Mononuclear cell (primary cell): Measurements from ENCODE around the gene MYLK4. TPM values are rescaled to one million over a fixed set of nuclear protein-coding genes. Genes with fewer than 3 reads are reported as not detected.

Source experiments
- H3K27me3 ChIP-seq: 2 replicates; pipeline ENCODE4 v1.6.0; 2011; ENCODE audit warnings: low read length, control low read depth; ENCODE audit not compliant: insufficient read depth
- H3K4me1 ChIP-seq: 2 replicates; pipeline ENCODE4 v1.5.1; 2011; ENCODE audit warnings: mild to moderate bottlenecking, low read length, control low read depth; ENCODE audit not compliant: insufficient read depth
- H3K4me3 ChIP-seq: 2 replicates; pipeline ENCODE4 v1.5.1; 2011; ENCODE audit warnings: mild to moderate bottlenecking, low read length, moderate library complexity
- H3K9me3 ChIP-seq: 2 replicates; pipeline ENCODE4 v1.5.1; 2011; ENCODE audit warnings: low read depth, mild to moderate bottlenecking, control low read depth, low read length
- total RNA-seq: library from RNA; depleted of rRNA; stranded (reverse); fragments of >200 nt; gene quantifications from one replicate; pipeline ENCODE4 v1.2.3, GENCODE V29; 2012

Gene MYLK4
- total RNA-seq, 1 donor: 0.42 TPM

DNA sequence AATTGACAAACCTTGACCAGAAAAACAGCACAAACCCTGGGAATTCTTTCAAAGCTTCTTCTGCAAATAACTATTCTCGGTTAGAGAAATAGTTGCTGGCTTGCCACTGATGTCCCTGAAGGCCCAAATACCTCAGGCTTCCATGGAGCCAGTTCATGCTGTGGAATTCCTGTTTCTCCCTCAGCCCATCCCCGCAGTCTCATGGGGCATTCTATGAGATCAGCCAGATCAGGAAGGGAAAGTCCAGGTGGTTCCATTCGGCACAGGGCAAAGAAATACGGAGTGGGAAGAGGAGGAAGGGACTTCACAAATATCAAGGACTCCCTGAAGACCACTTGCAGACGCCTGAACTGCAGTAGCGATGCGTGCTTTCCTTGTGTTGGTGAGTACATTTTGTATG lies 63.3 kb downstream of the MYLK4 start:
- H3K9me3 ChIP-seq: no peaks in the 10 kb centered on the region
- no peak overlapping the region for H3K4me3 ChIP-seq
- H3K27me3 ChIP-seq: no peaks in the 10 kb centered on the region
- no peaks in the 10 kb centered on the region for H3K4me1 ChIP-seq

DNA sequence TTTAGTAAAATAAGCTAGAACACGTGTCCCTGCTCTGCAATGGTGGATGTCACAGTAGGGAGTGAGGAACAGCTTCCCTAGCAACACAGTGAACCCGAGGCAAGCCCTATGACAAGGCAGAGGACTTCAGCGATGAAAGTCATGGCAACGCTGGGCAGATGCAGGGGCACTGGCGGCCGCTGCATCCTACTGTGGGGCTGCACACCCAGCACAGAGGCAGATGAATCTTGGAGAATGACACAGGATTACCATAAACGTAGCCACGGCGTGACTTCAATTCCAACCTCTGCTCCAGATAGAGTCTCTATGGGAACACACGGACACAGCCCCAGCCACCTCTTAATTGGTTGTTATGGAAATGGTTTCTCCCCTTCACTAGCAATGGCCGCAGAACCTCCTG lies 64.2 kb downstream of the MYLK4 start:
- Histone ChIP-seq H3K9me3 (no peaks in the 10 kb centered on the region), H3K4me1 (no peaks in the 10 kb centered on the region), H3K4me3 (no peak overlapping the region), H3K27me3 (no peaks in the 10 kb centered on the region)

DNA sequence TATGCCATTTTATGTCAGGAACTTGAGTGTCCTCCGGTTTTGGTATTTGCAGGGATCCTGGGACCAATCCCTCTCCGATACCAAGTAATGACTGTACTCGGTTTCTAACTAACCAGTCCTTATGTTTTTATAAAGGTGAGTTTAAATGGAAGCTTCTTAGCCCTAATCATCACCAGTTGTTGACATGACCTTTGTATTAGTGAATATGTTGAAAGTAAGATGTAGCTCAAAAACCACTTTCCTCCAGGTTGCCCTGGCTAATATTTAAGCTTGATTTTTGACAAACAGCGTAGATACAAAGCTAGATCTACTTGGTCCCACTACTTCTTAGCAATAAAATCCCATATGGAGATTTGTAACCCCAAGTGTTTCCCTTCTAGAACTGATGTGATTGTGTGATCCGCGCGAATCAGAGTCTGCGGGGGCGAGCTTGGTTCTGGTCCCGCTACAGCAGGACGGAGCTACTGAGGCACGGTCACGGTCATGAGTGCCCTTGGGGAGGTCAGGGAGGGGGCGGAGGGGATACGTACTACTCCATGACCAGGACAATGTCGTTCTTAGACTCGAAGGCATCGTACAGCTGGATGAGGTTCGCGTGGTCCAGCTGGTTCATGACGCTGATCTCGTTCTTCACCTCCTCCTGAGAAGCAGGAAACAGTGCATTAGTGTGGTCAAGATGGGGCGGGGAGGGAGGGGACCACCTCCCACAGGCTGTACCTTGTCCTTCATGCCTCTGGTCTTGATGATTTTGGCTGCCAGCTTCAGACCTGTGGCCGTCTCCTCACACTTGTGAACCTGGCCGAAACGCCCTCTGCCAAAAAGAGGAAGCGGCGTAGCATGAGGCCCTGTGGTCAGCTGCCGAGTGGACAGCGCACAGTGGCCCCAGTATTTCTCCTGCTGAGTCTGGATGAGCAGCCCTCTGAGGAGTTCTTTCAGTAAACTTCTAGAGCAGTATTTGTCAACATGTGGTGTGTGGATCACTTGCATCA lies 65.7 kb downstream of the MYLK4 start:
- Histone ChIP-seq H3K4me1 (no peaks in the 10 kb centered on the region), H3K9me3 (no peaks in the 10 kb centered on the region), H3K27me3 (no peaks in the 10 kb centered on the region), H3K4me3 (no peak overlapping the region)

DNA sequence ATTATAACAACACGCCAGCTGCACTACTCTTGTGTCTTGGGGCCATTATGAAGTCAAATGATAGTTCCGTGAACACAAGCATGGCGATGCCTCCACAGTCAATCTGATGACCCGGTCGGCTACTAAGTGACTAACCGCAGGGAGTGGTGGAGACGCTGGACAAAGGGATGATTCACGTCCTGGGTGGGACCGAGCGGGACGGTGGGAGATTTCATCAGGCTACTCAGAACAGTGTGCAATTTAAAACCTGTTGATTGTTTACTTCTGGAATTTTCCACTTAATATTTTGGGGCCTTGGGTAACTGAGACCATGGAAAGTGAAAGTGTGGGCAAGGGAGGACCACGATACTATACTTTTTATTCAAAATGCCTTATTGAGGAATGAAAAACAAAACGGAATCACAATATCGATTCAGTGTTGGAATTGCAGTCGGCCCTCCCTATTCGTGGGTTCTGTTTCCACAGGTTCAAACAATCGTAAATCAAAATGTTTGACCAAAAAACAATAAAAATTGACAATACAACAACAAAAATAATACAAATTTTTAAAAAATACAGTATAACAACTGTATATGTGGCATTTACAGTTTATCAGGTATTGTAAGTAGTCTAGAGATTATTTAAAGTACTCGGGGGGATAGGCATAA lies 66.5 kb downstream of the MYLK4 start:
- H3K27me3 ChIP-seq: no peaks in the 10 kb centered on the region
- no peaks in the 10 kb centered on the region for H3K9me3 ChIP-seq
- H3K4me1 ChIP-seq: no peaks in the 10 kb centered on the region
- H3K4me3 ChIP-seq: no peak overlapping the region

DNA sequence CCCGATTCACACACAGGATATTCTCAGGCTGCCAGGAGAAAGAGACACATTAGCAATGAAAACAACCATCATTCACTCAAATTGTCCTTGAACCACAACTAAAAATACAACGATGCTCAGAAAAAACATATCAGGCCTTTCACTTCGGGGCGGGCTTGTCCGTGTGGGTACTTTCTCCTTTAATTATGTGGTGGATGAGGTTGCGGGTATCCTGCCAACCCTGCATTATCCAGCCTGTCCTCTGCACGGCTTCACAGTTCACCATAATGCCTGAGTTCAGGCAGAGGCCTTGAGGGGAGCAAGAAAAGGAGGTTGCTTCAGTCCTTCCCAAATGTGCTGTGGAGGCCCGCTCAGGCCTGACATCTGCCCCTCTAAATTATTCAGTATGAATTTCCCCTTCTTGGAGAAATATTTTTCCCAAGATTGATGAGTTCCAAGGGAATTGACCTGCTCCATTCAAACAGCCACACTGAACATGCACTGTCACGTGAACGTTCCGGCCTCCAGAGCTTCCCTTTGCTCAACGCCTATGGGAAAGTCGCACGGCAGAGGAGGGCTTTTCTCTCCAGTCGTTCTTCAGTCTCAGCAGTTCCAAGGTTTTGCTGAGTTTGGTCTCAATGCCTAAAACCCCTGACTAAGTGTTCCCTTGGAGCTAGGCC lies 70.3 kb downstream of the MYLK4 start:
- no peaks in the 10 kb centered on the region for H3K9me3 ChIP-seq
- H3K27me3 ChIP-seq: no peaks in the 10 kb centered on the region
- no peak overlapping the region for H3K4me3 ChIP-seq
- no peaks in the 10 kb centered on the region for H3K4me1 ChIP-seq

DNA sequence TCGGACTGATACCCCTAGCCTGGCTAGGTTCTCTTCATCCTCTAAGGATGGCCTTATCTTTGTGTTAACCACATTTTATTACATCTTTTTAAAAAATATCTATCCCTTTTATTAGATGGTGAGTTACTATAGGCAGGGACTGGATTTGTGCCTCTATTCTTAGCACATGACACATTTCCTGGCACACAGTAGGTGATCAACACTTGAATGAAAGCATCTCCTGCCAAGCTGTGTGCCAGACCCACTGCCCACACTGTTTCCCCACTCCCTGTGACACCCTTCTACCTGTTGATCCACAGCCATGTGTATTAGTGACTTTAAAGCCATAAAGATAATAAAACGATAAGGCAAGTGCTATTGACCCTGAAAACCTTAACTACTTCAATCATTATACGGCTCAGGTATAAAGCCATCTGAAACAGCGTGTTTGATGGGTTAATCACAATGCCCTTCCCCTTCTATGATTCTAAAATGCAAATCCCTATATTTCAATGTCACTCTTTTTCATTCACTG lies 73.6 kb downstream of the MYLK4 start:
- H3K4me3 ChIP-seq: no peak overlapping the region

DNA sequence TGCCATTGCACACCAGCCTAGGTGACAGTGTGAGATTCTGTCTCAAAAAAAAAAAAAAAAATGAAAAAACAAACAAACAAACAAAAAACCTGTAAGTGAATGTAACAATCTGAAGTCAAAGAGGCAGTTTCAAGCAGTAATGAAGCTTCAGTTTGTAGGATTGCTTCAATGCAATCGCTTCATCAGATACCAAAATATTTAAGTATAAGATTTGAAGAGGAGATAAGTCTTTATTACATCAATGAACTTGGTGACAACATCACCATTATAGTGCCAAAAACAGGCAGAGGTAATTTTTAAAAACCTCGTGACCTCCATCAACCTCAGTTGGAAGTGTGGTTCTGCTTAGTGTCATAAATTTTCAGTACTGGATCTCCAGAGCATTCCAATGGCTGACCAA lies 74.7 kb downstream of the MYLK4 start:
- Histone ChIP-seq H3K9me3 (no peaks in the 10 kb centered on the region), H3K27me3 (no peaks in the 10 kb centered on the region), H3K4me1 (no peaks in the 10 kb centered on the region), H3K4me3 (no peak overlapping the region)

More for the DNA sequence above, 73.6 kb downstream of the MYLK4 start:
- Histone ChIP-seq H3K9me3 (no peaks in the 10 kb centered on the region), H3K27me3 (no peaks in the 10 kb centered on the region), H3K4me1 (no peaks in the 10 kb centered on the region)

DNA sequence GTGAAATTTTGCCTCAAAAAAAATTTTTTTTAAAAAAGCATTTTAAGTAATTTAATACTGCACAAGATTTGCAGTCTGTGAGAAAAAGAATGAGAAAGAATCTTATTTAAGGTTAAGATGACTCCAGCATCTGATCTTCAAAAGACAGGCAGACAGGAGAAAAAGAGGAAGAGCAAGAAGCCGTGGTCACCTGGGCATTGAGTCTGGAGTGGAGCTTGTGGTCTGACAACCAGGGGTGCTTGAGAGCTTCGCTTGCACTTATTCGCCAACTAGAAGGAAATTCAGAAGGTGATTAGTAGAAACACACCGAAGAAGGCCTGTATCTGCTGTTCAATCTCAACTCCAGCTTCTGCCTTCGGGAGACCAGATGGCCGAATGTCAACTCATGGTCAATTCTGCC lies 75.9 kb downstream of the MYLK4 start:
- no peaks in the 10 kb centered on the region for H3K4me1 ChIP-seq
- H3K27me3 ChIP-seq: no peaks in the 10 kb centered on the region
- no peak overlapping the region for H3K4me3 ChIP-seq
- H3K9me3 ChIP-seq: no peaks in the 10 kb centered on the region

DNA sequence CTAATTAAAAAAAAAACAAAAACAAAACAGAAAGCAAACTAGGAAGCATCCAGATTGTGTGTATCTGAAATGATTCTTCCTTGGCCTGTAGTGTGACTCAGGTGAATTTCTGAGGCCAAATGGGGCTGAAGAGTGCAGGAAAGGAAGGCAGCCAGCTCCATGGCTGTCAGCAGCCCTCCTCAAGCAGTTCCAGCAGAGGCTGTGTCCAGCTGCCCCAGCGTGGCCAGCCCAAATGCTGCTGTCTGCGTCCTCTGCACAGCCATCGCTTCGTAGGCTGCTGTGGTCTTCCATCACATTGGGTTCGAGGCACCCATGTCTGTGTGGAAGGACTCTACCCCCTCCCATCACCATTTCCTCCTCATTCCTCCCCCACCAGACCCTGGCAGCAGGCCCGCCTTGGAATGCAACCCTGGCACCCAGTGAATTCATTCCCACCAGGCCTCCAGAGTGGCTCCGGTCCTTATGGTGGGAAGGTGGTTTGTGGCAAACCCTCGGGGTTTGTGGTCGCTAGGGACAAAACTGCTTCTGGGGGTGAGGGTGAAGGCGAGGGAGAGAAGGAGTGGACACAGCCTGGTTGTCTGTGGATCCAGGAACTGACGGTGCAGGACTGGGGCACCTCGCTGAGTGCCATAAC lies 81.5 kb downstream of the MYLK4 start:
- Histone ChIP-seq H3K4me1 (no peaks in the 10 kb centered on the region), H3K9me3 (no peaks in the 10 kb centered on the region), H3K27me3 (no peaks in the 10 kb centered on the region), H3K4me3 (no peak overlapping the region)

DNA sequence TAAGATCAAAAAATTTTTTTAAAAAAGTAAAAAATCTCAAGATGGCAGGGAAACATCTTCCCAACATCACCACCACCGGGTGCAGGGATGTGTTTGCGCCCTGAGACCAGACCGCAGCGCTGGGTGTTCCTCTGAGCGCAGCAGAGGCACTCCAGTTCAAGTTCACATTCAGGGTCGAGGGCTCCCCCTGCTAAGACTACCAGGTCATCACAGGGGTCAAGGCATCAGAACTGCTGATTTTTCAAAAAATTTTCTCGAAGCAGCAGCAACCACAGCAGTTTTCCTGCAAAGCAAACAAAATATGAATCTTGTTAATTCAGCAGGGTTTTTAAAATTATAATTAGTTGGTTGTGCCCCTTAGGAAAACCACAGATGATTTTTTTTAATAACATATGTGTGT lies 83.1 kb downstream of the MYLK4 start:
- Histone ChIP-seq H3K27me3 (no peaks in the 10 kb centered on the region), H3K9me3 (no peaks in the 10 kb centered on the region), H3K4me1 (peaks cover 7% of the 10 kb centered on the region), H3K4me3 (no peak overlapping the region)

DNA sequence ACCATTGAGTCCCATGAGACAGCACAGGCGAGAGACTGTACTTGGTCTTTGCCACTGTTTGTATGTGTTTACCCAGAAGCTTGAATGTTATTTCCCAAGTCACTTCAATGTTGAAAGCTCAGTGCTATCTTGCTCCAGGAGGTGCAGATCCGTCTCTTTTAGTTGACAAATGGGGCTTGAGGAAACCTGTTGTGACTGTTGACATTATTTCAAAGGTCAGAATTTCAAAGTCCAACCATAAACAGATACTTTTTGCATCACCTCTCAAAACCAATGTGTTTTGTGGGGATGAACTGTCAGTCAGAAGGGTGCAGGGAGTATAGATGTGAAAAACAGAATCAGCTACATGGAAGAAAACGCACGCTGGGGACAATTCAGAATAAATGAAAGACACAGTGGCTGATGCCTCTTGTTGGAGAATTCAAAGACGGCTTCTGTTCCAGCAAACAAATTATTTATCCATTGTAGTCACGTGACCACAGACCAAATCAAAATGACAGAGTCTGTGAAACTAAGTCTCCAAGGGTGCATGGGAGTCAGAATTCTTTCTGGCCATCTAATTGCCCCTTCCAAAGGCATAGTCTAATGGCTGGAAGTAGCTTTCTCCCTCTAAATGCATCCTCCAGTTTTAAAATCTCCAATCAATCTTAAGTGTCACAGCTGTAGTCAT lies 83.7 kb downstream of the MYLK4 start:
- no peaks in the 10 kb centered on the region for H3K9me3 ChIP-seq
- H3K27me3 ChIP-seq: no peaks in the 10 kb centered on the region
- peaks cover 7% of the 10 kb centered on the region for H3K4me1 ChIP-seq
- H3K4me3 ChIP-seq: no peak overlapping the region

DNA sequence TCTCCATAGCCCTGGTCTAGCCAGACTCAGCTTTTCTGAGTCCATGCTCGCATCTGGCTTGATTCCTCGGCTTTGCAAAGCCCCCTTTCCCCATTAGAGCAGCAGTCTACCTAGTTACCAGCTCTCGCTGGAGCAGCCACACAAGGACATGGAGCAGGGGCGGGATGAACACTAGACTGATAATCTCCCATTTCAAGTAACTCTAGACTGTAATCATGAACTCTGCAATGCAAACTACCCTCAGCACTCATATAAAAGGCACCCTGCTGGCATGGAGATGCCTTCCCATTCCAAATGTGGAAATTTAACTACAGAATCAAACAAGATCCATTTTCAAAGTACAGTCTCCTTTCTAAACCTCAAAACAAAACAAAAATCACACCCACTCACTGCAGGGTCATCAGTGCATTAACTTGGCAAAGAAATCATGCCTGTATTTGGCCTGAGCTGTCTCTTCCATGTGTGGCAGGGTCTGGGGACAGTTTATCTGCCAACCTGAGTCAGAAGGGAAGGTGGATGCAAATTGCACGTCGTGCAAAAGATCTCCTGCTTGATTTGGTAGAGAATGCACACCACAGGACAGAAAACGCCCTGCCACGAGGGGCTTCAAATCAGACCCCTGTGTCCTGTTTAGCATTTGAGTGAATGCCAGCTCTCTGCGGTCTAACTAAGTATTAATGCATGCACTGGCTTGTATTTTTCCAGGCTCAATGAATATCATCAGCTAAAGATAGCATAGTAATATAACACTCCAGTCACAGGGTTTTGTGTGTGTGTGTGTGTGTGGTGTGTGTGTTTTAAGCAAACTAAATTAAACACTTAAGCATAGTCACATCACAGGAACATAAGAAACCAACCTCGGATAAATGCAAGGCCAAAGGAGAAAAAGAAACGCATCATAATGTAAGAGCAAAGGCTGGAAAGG lies 85.3 kb downstream of the MYLK4 start:
- peaks cover 7% of the 10 kb centered on the region for H3K4me1 ChIP-seq
- no peaks in the 10 kb centered on the region for H3K9me3 ChIP-seq
- H3K27me3 ChIP-seq: no peaks in the 10 kb centered on the region
- H3K4me3 ChIP-seq: no peak overlapping the region

DNA sequence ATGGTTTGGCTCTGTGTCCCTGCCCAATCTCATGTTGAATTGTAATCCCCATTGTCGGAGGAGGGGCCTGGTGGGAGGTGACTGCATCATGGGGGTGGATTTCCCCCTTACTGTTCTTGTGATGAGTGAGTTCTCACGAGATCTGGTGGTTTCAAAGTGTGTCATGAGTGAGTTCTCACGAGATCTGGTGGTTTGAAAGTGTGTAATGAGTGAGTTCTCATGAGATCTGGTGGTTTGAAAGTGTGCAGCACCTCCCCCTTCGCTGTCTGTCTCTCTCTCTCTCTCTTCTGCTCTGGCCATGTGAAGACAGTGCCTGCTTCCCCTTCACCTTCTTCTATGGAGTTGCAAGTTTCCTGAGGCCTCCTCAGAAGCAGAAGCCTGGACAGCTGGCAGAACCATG lies 87.6 kb downstream of the MYLK4 start:
- peaks cover 13% of the 10 kb centered on the region for H3K4me1 ChIP-seq
- no peaks in the 10 kb centered on the region for H3K27me3 ChIP-seq
- H3K4me3 ChIP-seq: no peak overlapping the region
- H3K9me3 ChIP-seq: no peaks in the 10 kb centered on the region
